Measurements from ENCODE around the gene RNPS1. TPM values are rescaled to one million over a fixed set of nuclear protein-coding genes. Genes with fewer than 3 reads are reported as not detected.

Gene RNPS1
- total and polyA plus RNA-seq, 9 of the 15 experiments (the other 6 are each of a cell fraction or from before 2014, with no cell fraction given), result 44.9 to 338 (median 202) TPM

GRCh38 chr16:2282262-2282661 lies 14.3 kb upstream of the RNPS1 start (continued):
- TF ChIP-seq ELK3 (CRISPR knock-in tag; IDR thresholded peaks at IDR 0.05) (no peak), MECOM (CRISPR knock-in tag; IDR thresholded peaks at IDR 0.05) (no peak), ZNF347 (CRISPR knock-in tag; IDR thresholded peaks at IDR 0.05; ENCODE audit: low read depth) (no peak), MCM2 (IDR thresholded peaks at IDR 0.05; ENCODE audit: low read depth) (no peak), TGIF2 (CRISPR knock-in tag; IDR thresholded peaks at IDR 0.05) (no peak), PTRF (tag; IDR thresholded peaks at IDR 0.05) (no peak), ZNF444 (CRISPR knock-in tag; IDR thresholded peaks at IDR 0.05) (no peak), MEF2D (tag; conservative IDR thresholded peaks at IDR 0.05; ENCODE audit: low read depth) (no peak), TBL1XR1 (IDR thresholded peaks at IDR 0.05; ENCODE audit: low read length in 2 of 2) (no peak), TARDBP (IDR thresholded peaks at IDR 0.05) (no peak)

- BruUV-seq (replicated peaks), result no TSS peak
- Histone ChIP-seq H4K20me1 (replicated peaks; ENCODE audit: control insufficient read depth, insufficient read depth, low read length) (no peaks in the 10 kb centered on the region), H3K4me1 (replicated peaks in 1 of 2; ENCODE audit: control insufficient read depth in 2 of 2, insufficient read depth in 2 of 2, low read length in 2 of 2) (peaks cover 0 to 27% of the 10 kb centered on the region in 2 experiments; a peak in 1 of 5 replicates), H3K27ac (ENCODE audit: extremely low read depth, low read depth, low read length) (no peak overlapping the region), H3K4me2 (ENCODE audit: insufficient read depth, low read length) (no peak overlapping the region), H3K9me1 (ENCODE audit: control insufficient read depth, insufficient read depth, low read length) (no peaks in the 10 kb centered on the region), H3K36me3 (ENCODE audit: control insufficient read depth, insufficient read depth, low read length) (peaks cover 67% of the 10 kb centered on the region; the same call in 2 of the 3 replicates), H3K79me2 (ENCODE audit: control insufficient read depth, insufficient read depth, low read length) (no peaks in the 10 kb centered on the region), H2AFZ (ENCODE audit: low read depth, low read length) (no peak overlapping the region), H3K9me3 (replicated peaks; ENCODE audit: control insufficient read depth, insufficient read depth, low read depth, low read length) (no peaks in the 10 kb centered on the region), H3K27me3 (ENCODE audit: control insufficient read depth in 2 of 2, insufficient read depth in 2 of 2, low read length in 2 of 2) (no peaks in the 10 kb centered on the region), H3K4me3 (no peak overlapping the region), H3K9ac (ENCODE audit: insufficient read depth in 1 of 2, low read depth in 2 of 2, low read length in 2 of 2) (no peak overlapping the region)
- intact Hi-C loops (cut with micrococcal nuclease), result no loop called here
- POLR2A ChIA-PET, result interaction anchor here (0.9 to 1.5 kb wide), 4 partner anchors 10 to 293 kb away, joined by 3 to 6 read pairs (median 4); no protein-coding TSS in a partner anchor
- CTCF ChIA-PET (ENCODE audit: low intra/inter-chr PET ratio), result no interaction called here
- ATAC-seq, result no peak
- DNase-seq (ENCODE audit: extremely low read depth in 1 of 4, low spot score in 3 of 4), result no peak
- WGBS (ENCODE audit: insufficient coverage, low coverage, missing lambda C conversion rate), result 91% methylated on average over 24 of the region's 24 CpGs
- in situ Hi-C loops (cut with MboI), result no loop called here
- FAIRE-seq, result no peak
- TF ChIP-seq ZNF134 (CRISPR knock-in tag; conservative IDR thresholded peaks at IDR 0.05), result no peak
- no peak for TF ChIP-seq ZNF511 (CRISPR knock-in tag; IDR thresholded peaks at IDR 0.05)
- TF ChIP-seq HOXB6 (CRISPR knock-in tag; IDR thresholded peaks at IDR 0.05; ENCODE audit: borderline replicate concordance), result no peak
- no peak for TF ChIP-seq PRMT5 (CRISPR knock-in tag; IDR thresholded peaks at IDR 0.05)
- no peak for TF ChIP-seq SAP30 (IDR thresholded peaks at IDR 0.05; ENCODE audit: borderline replicate concordance, insufficient read depth, low read depth, low read length, poor library complexity, severe bottlenecking)
- no peak for TF ChIP-seq CBX1 (IDR thresholded peaks at IDR 0.05; ENCODE audit: low read depth)
These were observed 13.1 kb upstream of the RNPS1 start for GRCh38 chr16:2280981-2281542.

All from K562 (cell line).